Stimulated activated CD4-positive, alpha-beta T cell treated with anti-CD3 and anti-CD28 coated beads, Interleukin-15, amount 100 ng/mL, for 24 hours (primary cell): ENCODE measurements around the gene ESCO1.

ENCODE experiments used
- DNase-seq: peaks from one replicate; pipeline ENCODE4 v3.0.0-alpha.2; 2020

The ESCO1 gene

DNA sequence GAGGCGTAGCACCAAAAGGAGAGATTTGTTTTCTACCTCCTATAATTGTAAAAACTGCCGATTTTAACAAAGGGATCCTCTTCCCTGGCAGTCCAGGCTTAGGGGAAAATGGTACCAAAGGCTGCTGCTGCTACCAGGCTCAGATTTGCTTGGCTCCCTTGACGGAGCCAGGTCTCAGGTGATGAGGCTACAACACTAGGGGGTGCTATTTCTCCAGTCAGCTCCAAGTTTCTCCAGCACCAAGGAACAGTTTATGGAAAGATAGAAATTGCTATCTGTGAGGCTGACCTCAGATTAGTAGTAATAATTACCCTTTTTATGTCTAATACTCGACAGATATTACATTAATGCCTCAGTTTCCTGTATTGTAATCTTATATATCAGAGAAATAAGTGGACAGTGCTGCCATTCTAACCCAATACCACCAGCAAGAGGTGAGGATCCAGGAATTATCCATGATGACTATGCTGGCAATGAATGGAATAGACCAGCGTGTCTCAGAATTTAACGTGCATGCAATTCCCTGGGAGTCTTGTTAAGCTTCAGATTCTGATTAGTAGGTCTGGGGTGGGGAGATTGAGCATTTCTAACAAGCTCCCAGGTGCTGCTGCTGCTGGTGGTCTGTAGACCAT, 111.3 kb downstream of the ESCO1 start:
- DNase-seq = peak; percentile 46

GRCh38 chr18:21486905-21487437, 113.5 kb downstream of the ESCO1 start:
- no peak for DNase-seq

- DNase-seq = no peak
Observed at GRCh38 chr18:21484851-21485636, 115.5 kb downstream of the ESCO1 start.

DNA sequence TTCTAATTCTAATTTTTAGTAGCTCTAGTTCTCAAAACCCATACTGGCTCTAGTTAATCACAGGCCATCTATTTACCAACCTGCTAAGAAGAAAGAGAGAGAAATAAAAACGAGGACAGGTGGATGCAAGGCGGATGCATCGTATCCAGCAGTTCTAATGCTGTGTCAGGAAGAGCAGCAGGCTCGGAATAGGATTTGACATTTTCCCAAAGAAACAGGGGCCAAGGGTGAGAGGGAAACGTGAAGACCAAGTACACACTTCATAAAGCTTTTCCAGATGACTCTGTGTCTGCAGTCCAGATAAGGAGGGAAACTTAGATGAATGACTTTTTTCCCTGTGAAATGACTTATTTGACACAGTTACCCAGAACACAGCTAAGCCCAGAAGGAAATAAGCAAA, 117.5 kb downstream of the ESCO1 start:
- no peak for DNase-seq

- no peak for DNase-seq
Observed at GRCh38 chr18:21481739-21482138, 118.8 kb downstream of the ESCO1 start.

- no peak for DNase-seq
Observed at GRCh38 chr18:21479721-21480120, 120.8 kb downstream of the ESCO1 start.
